Measurements from ENCODE around the gene RIOK1.

Gene RIOK1

DNA sequence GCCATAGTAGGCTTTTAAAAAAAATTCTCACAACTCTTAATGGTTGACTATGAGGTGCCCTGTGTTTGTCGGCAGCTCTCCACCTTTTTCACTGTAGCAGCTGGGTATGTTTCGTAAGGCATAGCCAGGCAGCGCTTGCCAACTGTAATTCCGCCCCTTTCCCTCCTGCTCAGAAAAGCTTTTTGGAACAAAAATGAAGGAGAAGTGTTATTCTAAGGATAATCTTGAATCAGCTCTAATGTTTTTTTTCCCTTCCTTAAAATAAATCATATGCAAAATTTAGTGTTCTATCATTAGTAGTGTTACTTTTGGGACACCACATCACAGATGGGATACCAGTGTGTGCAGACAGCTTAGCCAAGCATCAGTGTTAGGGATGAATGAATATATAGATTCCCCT, 21.2 kb downstream of the RIOK1 start:
- DNase-seq = no peak

DNA sequence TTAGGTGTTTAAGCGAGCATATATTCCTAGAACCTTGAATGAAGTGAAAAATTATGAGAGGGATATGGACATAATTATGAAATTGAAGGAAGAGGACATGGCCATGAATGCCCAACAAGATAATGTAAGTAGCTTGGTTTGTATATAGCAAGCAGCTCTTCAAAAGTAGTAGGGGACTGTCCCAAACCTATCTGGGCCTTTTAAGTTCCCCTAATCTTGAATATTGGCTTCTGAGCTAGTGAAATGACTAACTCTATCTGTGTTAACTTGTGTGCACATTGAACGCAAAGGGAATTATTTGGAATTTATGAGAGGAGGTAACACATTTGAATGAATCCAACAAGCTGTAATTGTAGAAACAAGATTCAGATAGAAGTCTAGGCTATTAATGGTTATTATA, 21.7 kb downstream of the RIOK1 start:
- no peak for DNase-seq

DNA sequence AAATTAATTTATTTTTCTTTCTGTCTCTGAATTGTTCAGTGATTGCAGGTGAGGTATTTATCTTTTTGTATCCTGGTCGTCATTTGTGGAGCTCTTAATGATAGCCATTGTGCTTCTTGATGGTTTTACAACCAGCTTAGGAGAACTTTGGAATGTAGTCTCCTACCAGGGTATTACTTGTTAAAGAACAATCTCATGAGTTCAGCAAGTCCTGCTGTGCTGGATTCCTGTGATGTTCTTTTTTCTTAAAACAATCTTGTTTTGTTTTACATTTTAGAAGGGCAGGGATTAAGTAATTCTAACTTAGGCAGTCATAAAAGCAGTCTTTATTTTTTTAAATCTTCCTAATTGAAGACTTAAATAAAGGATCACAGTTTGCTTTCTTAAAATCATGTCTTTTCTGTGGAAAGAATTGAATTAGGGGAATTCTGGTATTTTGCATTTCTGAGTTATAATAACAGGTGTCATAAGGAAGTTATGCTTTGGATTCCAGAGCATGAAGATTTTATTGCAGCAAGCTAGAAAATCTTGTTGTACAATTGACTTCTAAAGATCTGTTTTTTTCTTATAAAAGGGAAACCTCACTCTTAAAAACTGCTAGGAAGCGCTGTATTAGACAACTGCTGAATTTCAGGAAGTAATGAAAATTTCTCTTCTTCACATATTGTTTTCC, 23.7 kb downstream of the RIOK1 start:
- no peak for DNase-seq

DNA sequence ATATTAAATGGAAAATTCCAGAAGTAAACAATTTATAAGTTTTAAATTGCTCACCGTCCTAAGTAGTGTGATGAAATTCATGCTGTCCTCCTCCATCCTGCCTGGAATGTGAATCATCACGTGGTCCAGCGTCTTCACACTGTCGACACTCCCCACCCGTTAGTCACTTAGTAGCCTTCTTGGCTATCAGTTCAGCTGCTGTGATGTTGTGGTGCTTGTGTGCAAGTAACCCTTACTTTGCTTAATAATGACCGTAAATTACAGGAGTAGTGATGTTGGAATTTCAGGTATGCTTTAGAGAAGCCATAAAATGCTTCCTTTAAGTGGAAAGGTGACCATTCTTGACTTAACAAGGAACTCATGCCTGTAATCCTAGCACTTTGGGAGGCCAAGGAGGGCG, 25.2 kb downstream of the RIOK1 start:
- DNase-seq = no peak

DNA sequence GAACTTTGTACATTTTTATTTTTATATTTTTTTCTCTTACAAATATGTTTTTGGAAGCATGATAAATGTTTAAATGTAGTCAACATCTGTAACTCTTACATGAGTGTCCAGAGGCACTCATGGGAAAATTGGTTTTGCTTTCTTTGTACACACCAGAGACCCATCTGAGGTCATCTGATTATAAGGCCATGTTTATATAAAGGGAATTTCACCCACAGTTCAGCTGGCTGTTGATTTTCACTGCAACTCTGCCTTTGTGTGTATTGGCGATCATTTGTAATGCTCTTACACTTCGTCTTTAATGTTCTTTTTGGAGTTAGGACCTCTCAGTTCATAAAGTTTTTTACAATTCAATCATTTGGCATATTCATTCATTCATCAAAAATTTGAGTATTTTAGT, 28.1 kb downstream of the RIOK1 start:
- no peak for DNase-seq

DNA sequence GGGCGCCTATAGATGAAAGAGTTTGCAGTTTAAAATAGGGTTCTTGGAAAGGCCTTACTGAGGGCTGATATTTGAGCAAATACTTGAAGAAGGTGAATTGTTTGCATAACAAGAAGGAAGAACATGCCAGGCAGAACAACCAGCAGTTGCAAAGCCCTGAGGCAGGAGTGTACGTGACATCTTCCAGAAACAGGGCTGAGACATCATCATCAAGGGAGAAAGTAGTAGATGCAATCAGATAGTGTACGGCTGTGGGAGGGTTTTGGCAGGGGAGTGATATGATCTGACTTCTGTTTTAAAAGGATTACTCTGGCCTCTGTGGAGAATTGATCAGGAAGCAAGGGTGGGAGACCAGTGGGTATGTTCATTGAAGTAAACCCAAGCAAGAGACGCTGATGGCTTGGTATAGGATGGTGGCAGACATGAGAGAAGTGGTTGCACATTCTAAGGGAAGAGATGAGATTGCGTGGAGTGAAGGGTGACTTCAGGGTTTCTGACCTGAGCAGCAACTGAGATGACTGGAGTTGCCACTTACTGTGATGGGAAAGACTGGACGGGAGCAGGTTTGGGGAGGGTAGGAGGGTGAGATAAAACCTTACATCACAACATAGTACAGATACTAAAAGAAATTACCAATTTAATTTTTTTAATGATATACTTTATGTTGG, 28.8 kb downstream of the RIOK1 start:
- DNase-seq = no peak

DNA sequence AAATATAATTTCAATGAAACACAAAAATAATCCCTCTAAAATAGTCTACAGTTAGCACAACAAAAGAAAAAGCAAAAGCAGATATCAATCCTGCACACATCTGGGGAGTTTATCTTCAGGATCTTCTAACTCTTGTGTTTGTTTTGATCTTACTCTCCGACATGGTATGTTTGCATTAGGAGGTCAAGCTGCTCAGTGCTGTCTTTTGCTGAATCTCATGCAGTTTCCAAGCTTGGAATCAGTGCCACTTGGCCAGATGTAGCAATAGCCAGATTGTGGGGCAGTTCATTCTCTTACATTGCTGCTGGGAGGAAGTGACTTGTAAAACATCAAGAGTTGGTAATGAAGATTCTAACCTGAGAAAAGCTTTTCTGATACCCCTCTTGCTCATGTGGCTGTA, 29.5 kb downstream of the RIOK1 start:
- DNase-seq = no peak

DNA sequence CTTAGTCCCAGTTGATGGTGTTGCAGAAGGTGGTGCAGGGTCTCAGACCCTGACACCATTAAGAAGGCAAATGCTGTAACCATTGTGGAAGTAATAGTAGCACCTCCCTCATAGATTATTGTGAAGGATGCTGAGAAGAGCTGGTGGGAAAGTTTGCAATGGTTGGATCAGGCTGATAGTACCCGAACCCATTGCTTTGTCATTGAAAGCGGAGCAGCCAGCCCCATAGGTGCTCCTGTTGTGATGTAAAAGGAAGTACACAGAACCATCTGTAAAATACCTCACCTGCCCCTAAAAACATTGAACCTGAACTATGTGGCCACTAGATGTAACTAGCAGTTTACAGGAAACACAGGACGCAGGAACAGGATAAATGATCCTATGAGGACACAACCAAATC, 31.5 kb downstream of the RIOK1 start:
- no peak for DNase-seq

DNA sequence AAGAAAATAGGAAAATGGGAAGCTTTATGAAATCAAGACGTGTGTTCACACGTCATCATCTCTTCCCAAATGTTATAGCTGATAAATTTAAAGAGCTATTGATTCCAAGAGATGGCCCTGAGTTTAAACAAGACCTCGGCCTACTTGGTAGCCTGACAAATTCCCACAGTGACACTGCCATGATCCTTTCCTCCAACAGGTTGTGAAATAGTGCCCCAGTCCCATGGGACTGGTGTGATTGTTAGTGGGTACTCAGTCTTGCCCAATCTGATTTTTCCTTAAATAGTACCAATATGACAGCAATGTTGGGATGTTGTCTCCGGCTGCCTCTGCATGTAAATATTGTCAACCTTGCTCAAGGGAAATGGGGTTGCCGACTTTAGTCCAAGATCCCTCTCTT, 34.5 kb downstream of the RIOK1 start:
- no peak for DNase-seq

DNA sequence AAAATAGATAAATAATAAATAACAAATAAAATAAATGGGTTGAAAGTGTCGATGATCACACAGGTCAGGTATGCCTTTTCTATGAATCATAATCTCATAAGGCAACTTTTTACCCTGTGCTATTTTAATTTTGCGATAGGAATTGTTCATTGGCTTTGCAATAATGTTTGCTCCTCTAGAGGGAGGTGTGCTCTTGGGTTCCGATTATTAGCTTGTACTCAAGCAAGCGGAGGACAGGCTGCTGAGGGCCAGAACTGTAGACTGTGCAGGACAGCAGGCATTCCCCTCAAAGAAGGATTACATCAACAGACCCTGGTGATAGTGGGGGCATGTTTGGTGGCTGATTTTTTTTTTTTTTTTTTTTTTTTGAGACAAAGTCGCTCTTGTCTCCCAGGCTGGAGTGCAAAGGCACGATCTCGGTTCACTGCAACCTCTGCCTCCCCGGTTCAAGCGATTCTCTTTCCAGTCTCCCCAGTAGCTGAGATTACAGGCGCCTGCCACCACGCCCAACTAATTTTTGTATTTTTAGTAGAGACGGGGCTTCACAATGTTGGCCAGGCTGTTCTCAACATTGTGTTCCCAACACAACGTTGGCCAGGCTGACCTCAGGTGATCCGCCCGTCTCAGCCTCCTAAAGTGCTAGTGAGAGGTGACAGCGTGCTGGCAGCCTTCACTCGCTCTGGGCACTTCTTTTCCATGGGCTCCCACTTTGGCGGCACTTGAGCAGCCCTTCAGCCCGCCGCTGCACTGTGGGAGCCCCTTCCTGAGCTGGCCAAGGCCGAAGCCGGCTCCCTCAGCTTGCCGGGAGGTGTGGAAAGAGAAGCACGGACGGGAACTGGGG, 35.6 kb downstream of the RIOK1 start:
- DNase-seq = no peak

DNA sequence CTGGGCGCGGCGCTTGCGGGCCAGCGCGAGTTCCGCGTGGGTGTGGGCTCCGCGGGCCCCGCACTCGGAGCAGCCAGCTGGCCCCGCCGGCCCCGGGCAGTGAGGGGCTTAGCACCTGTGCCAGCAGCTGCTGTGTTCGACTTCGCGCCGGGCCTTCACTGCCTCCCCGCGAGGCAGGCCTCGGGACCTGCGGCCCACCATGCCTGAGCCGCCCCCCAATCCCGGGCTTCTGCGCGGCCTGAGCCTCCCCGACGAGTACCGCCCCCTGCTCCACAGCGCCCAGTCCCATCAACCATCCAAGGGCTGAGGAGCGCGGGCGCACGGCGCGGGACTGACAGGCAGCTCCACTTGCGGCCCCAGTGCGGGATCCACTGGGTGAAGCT, 36.2 kb downstream of the RIOK1 start:
- no peak for DNase-seq

DNA sequence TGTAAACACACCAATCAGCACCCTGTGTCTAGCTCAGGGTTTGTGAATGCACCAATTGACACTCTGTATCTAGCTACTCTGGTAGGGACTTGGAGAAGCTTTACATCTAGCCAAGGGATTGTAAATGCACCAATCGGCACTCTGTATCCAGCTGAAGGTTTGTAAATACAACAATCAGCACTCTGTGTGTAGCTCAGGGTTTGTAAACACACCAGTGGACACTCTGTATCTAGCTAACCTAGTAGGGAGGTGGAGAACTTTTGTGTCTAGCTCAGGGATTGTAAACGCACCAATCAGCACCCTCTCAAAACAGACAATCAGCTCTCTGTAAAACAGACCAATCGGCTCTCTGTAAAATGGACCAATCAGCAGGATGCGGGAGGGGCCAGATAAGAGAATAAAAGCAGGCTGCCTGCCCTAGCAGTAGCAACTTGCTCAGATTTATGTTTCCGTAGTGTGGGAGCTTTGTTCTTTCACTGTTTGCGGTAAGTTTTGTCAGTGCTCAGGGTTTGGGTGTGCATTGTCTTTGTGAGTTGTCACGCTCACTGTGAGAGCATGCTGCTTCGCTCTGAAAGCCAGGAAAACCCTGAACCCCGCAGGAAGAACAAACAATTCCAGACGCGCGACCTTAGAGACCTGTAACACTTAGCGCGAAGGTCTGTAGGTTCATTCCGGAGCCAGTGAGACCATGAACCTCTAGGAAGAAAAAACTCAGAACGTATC, 37.0 kb downstream of the RIOK1 start:
- no peak for DNase-seq

DNA sequence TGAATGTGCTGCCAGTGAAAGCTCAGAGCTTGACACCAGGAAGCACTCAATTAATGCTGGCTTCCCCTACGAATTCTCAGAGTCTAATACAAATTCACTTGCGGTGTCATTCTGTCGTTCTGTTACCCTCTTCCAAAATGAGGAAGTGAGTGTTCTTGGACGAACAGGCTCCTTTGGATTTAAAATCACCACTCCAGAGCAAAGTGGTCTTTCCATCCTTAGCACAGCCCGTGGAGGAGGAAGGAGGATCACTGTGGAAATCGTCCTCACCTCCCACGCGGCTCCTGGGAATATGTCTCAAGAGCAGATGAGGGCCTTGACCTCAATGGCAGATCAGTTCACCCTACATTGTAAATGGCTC, 41.7 kb downstream of the RIOK1 start:
- no peak for DNase-seq

DNA sequence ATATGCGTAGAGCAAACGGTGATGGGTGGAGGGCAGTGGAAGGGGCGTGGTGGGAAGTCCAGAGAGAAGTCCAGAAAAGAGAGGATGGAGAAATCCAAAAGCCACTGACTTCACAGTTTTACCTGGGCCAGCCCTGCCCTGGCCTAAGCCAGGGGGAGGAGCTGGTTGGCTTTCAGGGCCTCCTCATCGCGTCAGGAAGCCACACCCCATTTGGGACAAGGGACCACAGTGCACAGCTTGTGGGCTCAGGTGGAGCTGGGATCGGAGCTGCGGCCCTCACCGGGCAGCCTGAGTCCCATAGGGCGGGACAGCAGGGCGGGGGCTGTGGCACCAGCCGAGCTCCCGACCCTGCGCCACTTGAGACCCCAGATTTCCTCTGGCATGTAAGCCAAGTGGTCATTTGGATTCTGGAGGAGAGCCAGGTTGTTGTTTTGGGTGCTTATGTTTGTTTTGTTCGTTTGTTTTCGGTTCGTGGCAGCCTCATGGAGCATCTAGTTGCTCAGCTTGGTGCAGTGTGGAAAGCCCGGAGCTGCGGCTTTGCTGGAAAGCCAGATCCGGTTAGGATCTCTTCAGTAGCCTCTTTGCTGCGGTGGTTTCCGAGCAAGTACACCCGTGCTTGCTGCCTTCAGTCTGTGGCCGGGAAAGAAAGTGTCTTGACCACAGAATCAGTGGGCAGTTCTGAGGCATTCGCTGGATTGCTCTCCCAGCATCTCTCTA, 42.2 kb downstream of the RIOK1 start:
- no peak for DNase-seq

DNA sequence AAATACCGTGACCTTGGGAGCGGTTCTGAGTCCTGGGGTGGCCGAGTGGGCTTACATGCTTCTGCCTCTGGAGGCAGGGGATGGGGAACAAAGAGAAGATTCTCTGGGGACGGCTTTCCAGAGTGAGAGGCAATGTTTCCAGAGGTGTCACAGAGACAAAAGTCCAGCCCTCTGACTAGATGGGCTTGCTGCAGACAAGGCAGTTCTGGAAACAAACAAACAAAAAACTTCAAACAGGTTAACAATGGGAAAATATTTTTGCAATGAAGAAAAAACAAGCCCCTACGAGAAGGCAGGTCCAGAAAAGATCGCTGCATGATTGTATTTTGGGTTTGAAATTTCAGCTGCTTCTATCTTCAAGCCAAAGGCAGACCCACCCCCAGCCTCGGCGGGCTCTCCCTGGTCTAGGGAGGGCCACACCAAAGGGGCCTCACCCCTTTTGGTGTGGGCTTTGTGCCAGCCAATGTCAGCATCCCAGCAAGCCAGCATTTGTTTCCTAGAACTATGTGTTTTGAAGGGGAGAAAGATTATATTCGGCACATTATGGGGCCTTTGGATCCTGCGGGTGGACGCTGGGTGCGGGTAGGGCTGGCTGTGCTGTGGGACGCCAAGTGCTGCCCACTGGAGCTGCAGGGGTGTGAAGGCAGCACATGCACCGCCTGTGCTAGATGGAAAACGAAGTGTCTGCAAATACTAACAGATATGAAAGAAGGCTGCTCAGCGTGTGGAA, 42.9 kb downstream of the RIOK1 start:
- no peak for DNase-seq

DNA sequence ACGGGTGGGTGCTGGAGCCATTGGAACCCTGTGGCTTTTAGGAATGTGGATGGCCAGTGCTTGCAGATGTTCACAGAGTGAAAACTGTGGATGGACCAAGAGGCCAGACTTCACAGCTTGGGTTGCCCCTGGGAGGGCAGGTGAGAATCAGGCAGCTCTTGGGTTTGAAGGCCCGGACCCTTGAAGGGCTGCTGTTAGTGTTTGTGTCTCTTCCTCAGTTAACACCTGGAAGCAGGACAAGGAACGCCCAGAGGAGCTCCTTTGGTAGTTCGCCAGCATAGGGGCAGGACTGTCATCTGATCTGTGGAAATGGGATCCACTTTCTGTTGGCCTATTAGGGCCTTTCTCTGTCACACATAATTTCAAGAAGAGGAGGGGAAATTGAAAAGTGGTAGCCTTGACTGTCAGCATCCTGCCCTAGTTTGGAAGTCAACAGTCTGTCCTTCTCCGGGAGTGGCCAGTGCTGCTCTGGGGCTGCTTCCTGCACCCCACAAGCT, 43.6 kb downstream of the RIOK1 start:
- DNase-seq = no peak

DNA sequence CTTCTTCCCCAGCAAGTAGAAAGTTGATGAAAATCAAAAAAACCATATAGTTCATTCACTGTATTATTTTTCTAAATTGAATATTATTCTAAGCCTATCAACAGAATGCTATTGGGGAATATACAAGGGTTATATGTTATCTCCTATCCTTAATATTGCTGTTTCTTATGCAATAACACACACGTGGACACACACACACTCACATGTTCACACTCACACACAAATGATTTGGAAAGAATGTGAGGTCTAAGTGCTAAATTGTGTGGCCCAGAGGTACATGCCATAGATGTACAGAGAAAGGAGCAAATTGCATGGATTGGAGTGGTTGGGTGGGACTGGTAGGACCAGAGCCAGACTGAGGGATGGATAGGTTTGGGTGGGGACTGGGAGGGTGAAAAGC, 45.1 kb downstream of the RIOK1 start:
- DNase-seq = no peak

DNA sequence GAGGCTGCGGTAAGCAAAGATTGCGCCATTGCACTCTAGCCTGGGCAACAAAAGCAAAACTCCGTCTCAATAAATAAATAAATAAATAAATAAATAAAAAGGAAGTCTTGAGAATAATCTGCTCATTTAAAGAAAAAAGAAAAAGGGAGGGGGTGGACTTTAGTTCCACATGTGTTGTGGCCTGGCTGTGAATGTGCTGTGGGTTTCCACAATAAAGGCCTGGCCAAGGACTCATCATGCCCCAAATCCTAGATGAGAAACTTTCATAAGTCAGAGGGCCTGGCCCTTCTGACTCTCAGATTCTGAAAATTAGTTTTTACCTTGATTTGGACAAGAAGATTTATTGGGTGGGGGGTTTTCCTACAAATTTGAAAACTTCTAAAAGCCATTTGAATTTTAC, 48.4 kb downstream of the RIOK1 start:
- no peak for DNase-seq

DNA sequence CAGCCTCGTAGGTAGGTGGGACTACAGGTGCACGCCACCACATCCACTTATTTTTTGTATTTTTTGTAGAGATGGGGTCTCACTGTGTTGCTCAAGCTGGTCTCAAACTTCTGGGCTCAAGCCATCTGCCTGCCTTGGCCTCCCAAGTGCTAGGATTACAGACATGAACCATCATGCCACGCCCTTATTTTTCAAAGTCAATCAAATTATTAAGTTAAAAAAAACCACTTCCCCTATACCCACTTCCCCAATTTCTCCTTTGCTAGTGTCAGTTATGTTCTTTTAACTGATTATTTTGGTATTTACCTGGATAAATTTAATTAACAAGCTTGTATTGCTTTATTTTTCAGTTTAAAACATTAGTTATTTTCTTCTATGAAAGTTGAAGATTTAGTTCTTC, 49.6 kb downstream of the RIOK1 start:
- no peak for DNase-seq

DNA sequence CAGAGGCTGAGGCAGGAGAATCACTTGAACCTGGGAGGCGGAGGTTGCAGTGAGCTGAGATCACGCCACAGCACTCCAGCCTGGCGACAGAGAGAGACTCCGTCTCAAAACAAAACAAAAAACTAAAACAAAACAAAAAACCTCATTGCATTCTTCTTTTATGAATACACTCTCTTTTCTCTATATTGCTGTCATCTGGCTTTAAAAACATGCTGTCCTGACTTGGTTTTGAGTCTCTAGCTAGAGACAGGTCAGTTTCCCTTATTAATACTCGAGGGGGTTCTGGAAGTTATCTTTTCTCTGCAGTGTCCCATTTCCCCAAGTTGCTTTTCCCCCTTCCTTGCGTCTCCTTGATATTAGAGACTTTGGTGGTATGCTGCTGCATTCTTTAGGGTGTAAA, 50.9 kb downstream of the RIOK1 start:
- DNase-seq = no peak

DNA sequence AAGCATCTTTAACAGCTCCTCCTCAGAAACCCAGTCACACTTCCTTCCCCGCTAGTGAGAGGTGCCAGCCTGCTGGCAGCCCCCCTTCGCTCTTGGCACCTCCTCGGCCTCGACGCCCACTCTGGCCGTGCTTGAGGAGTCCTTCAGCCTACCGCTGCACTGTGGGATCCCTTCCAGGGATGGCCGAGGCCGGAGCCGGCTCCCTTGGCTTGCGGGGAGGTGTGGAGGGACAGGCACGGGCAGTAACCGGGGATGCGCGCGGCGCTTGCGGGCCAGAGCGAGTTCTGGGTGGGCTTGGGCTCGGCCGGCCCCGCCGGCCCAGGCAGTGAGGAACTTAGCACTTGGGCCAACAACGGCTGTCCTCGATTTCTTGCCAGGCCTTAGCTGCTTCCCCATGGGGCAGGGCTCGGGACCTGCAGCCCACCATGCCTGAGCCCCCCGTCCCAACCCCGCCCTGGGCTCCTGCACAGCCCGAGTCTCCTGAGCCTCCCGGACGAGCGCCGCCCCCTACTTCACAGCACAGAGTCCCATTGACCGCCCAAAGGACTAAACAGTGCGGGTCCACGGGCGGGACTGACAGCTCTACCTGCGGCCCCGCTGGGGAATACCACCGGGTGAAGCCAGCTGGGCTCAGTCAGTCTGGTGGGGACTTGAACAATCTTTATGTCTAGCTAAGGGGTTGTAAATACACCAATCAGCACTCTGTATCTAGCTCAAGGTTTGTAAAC, 51.6 kb downstream of the RIOK1 start:
- DNase-seq = no peak
